ENCODE measurements around the gene HS1BP3. TPM values are rescaled to one million over a fixed set of nuclear protein-coding genes. Genes with fewer than 3 reads are reported as not detected.

The HS1BP3 gene
- total RNA-seq, 1 experiment from 2014 or later = 17.1 TPM

GRCh38 chr2:20671736-20672080 lies 20.8 kb upstream of the HS1BP3 start:
- H3K9me2 ChIP-seq (ENCODE audit: insufficient read depth) = no peaks in the 10 kb centered on the region
- no peak overlapping the region for H3K4me3 ChIP-seq (replicated peaks in 1 of 2; ENCODE audit: low read depth in 1 of 2, low read length in 2 of 2)
- no TSS peak for BruUV-seq (replicated peaks)
- ATAC-seq (no peak), DNase-seq (ENCODE audit: low read depth, low spot score) (no peak)
- H3K4me1 ChIP-seq (ENCODE audit: control insufficient read depth in 1 of 2, insufficient read depth in 2 of 2, low read length in 2 of 2) = peaks cover 0 to 11% of the 10 kb centered on the region in 2 experiments; a peak in 2 of 4 replicates
- H3K36me3 ChIP-seq (ENCODE audit: control insufficient read depth in 1 of 2, insufficient read depth in 2 of 2, low read length in 2 of 2) = no peaks in the 10 kb centered on the region
- no peaks in the 10 kb centered on the region for H3K9me3 ChIP-seq (ENCODE audit: control insufficient read depth in 1 of 2, insufficient read depth in 1 of 2, low read depth in 1 of 2, low read length in 2 of 2)
- CTCF ChIA-PET = no interaction called here
- no peaks in the 10 kb centered on the region for H3K79me2 ChIP-seq (ENCODE audit: insufficient read depth, low read length)
- no peak overlapping the region for H3K9ac ChIP-seq (ENCODE audit: low read length)
- TF ChIP-seq ZFX (IDR thresholded peaks at IDR 0.05) = no peak
- no peak for TF ChIP-seq FOSL1 (IDR thresholded peaks at IDR 0.05; ENCODE audit: low read depth)
- no peak for TF ChIP-seq ELF1 (IDR thresholded peaks at IDR 0.05; ENCODE audit: borderline replicate concordance, low read depth)
- no peak for TF ChIP-seq SRF (IDR thresholded peaks at IDR 0.05; ENCODE audit: low read depth)
- TF ChIP-seq CBX3 (IDR thresholded peaks at IDR 0.05; ENCODE audit: low read depth) = no peak
- TF ChIP-seq SIN3A (IDR thresholded peaks at IDR 0.05; ENCODE audit: low read depth) = no peak
- no peak for TF ChIP-seq EZH2 (IDR thresholded peaks at IDR 0.05)
- H4K20me1 ChIP-seq (ENCODE audit: insufficient read depth) = no peaks in the 10 kb centered on the region
- no peak overlapping the region for H2AFZ ChIP-seq (ENCODE audit: low read depth, low read length, poor library complexity, severe bottlenecking)
- H3K27me3 ChIP-seq (ENCODE audit: insufficient read depth, low read length) = no peaks in the 10 kb centered on the region
- intact Hi-C loops (cut with micrococcal nuclease) = no loop called here
- no peak overlapping the region for H3K4me2 ChIP-seq (ENCODE audit: low read length)
- no peak overlapping the region for H3K27ac ChIP-seq (ENCODE audit: low read depth, low read length)
- RAD21 ChIA-PET (ENCODE audit: low non-redundant PET in 1 of 2, low total read pairs in 2 of 2, uncharacterized antibody in 2 of 2, unreplicated experiment in 2 of 2) = no interaction called here
- POLR2A ChIA-PET = no interaction called here

DNA sequence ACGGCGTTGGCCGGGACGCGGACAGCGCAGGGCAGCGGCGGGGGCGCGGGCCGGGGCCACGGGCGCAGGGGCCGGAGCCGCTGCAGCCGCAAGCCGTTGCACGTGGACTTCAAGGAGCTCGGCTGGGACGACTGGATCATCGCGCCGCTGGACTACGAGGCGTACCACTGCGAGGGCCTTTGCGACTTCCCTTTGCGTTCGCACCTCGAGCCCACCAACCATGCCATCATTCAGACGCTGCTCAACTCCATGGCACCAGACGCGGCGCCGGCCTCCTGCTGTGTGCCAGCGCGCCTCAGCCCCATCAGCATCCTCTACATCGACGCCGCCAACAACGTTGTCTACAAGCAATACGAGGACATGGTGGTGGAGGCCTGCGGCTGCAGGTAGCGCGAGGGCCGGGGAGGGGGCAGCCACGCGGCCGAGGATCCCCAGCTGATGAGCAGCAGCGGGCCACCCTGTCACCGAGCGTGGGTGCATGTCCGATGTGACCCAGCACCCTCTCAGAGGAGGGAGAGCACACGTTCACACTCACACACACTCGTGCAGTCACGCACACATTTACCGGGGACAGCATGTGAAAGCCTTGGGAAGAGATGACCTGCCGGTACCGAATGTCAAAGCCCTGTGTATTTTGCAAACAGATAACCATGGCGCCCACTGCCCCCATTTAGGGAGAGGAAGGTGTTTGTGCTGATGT lies 20.3 kb upstream of the HS1BP3 start:
- no peaks in the 10 kb centered on the region for H3K79me2 ChIP-seq (ENCODE audit: insufficient read depth, low read length)
- no peaks in the 10 kb centered on the region for H3K9me3 ChIP-seq (ENCODE audit: control insufficient read depth in 1 of 2, insufficient read depth in 1 of 2, low read depth in 1 of 2, low read length in 2 of 2)
- H4K20me1 ChIP-seq (ENCODE audit: insufficient read depth) = no peaks in the 10 kb centered on the region
- H3K9me2 ChIP-seq (ENCODE audit: insufficient read depth) = no peaks in the 10 kb centered on the region
- no peak overlapping the region for H3K9ac ChIP-seq (ENCODE audit: low read length)
- DNase-seq (ENCODE audit: low read depth, low spot score) (no peak), ATAC-seq (no peak)
- RAD21 ChIA-PET (ENCODE audit: low non-redundant PET in 1 of 2, low total read pairs in 2 of 2, uncharacterized antibody in 2 of 2, unreplicated experiment in 2 of 2) = no interaction called here
- POLR2A ChIA-PET = no interaction called here
- H3K4me2 ChIP-seq (ENCODE audit: low read length) = no peak overlapping the region
- intact Hi-C loops (cut with micrococcal nuclease) = no loop called here
- no TSS peak for BruUV-seq (replicated peaks)
- CTCF ChIA-PET = no interaction called here
- no peaks in the 10 kb centered on the region for H3K36me3 ChIP-seq (ENCODE audit: control insufficient read depth in 1 of 2, insufficient read depth in 2 of 2, low read length in 2 of 2)
- no peak overlapping the region for H3K27ac ChIP-seq (ENCODE audit: low read depth, low read length)
- TF ChIP-seq CBX3 (IDR thresholded peaks at IDR 0.05; ENCODE audit: low read depth) = no peak
- no peak for TF ChIP-seq POLR2A (IDR thresholded peaks at IDR 0.05; ENCODE audit: borderline replicate concordance, extremely low read depth, insufficient read depth, insufficient read length)
- no peak for TF ChIP-seq JUND (IDR thresholded peaks at IDR 0.05)
- no peak for TF ChIP-seq ELF1 (IDR thresholded peaks at IDR 0.05; ENCODE audit: borderline replicate concordance, low read depth)
- TF ChIP-seq, protein P1, sequence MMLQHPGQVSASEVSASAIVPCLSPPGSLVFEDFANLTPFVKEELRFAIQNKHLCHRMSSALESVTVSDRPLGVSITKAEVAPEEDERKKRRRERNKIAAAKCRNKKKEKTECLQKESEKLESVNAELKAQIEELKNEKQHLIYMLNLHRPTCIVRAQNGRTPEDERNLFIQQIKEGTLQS (IDR thresholded peaks at IDR 0.05) = no peak
- H3K4me1 ChIP-seq (ENCODE audit: control insufficient read depth in 1 of 2, insufficient read depth in 2 of 2, low read length in 2 of 2) = peaks cover 0 to 11% of the 10 kb centered on the region in 2 experiments; a peak in 2 of 4 replicates
- no peak overlapping the region for H3K4me3 ChIP-seq (replicated peaks in 1 of 2; ENCODE audit: low read depth in 1 of 2, low read length in 2 of 2)
- H3K27me3 ChIP-seq (ENCODE audit: insufficient read depth, low read length) = no peaks in the 10 kb centered on the region
- no peak overlapping the region for H2AFZ ChIP-seq (ENCODE audit: low read depth, low read length, poor library complexity, severe bottlenecking)

Data from HCT116 (cell line).